GM18505 (cell line): ENCODE measurements around the gene DDX41.

Source experiments
- ATAC-seq: cut with Tn5 transposase; IDR thresholded peaks from one replicate; pipeline ENCODE4 v1.9.1; 2021; ENCODE audit not compliant: unreplicated experiment
- POLR2A ChIP-seq: IDR thresholded peaks from 4 replicates; pipeline ENCODE4 v1.6.1; 2011; ENCODE audit warnings: borderline replicate concordance; ENCODE audit not compliant: insufficient read depth, insufficient read length; ENCODE audit errors: extremely low read depth

DDX41 gene

DNA sequence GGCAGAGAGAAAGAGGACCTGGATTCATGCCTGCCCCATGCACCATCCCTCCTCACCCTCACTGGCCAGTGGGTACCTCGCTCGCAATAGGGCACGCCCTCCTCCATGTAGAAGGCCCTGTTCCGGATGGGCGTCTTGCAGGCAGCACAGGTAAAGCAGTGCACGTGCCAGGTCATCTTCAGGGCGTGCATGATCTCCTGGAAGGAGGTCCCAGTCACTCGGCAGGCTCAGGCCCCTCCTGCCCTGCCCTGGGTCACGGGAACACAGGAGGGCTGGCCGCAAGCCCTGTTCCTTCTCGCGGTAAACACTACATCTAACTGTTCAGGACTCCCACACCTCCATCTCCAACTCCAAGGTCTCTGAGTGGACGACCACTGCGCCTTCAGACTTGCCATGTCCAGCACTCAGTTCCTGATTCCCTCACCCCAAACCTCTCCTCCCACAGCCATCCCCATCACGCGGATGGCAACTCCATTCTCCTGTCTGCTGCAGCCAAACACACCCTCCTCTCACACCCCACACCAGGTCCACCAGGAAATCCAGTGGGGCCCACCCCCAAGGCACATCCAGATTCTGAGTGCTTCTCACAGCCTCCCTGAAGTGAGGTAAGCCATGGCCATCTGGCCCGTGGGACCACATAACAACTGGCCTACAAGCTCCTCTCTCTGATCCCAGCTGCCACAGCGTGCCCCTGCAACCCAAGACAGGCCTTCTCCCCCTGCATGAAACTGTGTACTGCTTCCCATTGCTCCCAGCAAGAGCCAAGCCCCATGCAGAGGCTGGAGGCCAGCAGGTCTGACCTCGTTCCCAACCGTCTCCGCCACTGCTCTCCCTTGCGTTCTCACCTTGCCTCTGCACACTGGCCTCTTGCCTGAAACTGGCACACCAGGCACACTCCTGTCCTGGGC lies 32.5 kb downstream of the DDX41 start:
- TF ChIP-seq POLR2A, result no peak
- no peak for ATAC-seq

DNA sequence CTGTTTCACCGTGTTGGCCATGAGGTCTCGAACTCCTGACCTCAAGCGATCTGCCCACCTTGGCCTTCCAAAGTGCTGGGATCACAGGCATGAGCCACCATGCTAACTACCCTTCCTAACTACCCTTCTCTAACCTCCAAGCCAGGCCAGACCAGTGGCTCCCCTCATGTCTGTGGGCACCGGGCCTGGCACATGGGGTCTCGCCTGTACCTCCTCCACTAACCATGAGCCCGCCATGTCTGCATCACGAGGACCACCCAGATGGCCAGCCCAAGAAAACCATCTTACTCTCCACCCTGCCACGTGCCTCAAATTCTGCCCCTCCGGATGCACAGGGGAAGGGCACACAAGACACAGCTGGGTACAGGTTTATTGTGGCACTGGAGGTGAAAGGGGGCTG lies 33.7 kb downstream of the DDX41 start:
- TF ChIP-seq POLR2A, result no peak
- ATAC-seq, result no peak

DNA sequence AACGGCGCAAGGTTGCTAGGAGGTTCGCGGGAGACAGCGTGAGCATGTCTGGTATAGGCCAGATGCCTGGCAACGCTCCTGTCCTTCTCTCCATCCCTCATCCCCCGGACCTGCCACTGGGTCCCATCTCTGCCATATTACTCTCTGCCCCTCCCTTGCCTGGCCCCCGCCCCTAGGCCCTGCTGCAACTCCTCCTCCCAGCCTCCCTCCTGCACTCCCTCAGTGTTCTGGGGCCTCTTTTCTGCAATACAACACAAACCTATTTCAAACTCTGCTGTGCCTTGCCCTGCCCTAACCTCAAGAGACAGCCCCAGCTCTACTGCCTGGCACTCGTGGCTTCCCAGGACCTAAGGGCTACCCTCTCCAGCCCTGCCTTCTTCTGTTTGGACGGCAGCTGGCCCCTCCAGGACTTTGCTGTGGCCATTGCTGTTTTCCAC lies 34.4 kb downstream of the DDX41 start:
- TF ChIP-seq POLR2A, result no peak
- no peak for ATAC-seq

DNA sequence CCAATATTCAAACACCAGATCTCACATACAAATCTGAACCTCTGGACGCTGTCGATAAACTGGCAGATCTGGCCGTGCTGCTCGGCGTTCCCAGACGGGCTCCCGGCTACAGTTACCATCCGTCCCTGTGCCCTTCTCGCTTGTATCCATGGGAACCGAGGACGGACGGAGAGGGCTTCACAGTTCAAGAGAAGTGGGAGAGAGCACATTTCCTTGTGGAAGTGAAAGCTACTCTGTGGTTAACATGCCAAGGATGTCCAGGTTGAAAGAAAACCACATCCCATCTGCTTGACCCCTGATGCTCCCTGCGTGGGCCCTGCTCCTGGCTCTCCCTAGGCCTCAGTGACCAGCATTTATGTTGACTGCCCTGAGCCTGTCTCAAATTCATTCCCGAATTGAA lies 37.0 kb downstream of the DDX41 start:
- no peak for ATAC-seq
- TF ChIP-seq POLR2A, result no peak

DNA sequence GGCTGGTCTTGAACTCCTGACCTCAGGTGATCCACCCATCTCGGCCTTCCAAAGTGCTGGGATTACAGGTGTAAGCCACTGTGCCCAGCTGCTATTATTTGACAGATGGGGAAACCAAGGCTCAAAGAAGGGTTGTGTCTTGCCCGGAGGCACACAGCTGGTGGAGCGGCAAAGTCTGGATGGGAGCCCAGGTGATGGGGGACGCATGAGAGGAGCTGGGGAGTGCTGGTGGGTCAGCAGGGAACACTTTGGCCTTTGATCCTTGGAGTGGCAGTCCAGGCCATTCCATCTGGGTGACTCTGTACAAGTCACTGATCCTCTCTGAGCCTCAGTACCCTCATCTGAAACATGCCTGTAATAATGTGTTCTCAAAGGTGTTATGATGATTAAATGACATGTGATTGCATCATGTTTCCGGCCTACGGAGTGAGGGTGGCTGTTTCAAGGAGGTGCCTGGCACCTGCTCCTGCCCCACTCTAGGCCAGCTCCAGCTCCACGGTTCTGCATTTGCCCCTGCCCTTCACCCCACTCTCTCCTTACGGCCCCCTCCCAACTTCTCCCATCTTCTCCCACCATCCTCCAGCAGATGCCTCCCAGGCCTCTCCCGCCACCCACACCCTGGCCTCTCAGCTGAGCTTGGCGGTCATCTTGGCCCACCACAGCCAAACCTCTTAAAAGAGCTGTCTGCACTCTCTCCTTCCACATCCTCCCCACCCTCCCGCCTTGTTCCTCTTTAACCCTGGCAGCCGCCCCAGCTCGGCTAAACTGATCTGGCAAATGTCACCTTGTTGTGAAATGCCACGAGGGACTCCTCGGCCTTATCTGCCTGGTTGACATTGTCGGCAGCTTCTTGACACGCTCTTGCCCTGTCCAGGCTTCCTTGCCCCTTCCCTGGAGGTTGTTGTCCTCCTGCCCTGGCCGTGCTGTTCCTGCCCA lies 37.8 kb downstream of the DDX41 start:
- TF ChIP-seq POLR2A, result no peak
- ATAC-seq, result no peak

DNA sequence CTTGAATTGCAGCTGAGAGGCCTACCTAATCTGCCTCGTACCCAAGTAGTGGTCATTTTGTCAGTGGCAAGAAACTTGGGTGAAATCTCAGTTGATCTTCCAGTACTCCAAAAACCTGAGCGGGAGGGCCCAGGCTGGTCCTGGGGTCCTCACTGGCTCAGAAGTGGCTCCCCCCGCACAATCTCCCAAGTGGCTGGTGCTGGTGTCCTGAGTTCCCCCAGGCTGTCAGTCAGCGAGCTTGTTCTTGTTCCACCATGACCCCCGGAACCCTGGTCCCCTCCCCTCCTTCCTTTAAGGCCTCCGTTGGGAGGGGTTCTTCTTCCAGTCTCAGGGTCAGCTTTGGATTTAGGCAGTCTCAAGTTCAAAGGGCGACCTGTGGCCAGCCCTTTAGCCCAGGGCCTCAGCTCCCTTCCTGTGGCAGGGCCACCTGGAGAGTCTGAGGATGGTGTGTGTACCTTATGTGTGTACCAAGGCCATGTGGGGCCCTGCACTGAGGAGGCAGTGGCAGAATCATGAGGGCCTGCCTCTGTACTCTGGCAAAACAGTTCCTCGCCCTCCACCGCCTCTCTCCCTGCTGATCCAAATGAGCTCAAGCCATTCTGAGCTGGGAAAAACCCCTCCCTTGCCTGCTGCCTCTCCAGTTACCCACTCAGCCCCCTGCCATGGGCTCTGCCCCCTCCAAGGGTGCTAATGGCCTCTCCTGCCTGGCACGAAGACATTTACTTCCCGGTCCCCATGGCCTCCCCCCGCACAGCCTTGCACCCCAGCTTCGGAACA lies 38.9 kb downstream of the DDX41 start:
- ATAC-seq, result no peak
- TF ChIP-seq POLR2A, result no peak

DNA sequence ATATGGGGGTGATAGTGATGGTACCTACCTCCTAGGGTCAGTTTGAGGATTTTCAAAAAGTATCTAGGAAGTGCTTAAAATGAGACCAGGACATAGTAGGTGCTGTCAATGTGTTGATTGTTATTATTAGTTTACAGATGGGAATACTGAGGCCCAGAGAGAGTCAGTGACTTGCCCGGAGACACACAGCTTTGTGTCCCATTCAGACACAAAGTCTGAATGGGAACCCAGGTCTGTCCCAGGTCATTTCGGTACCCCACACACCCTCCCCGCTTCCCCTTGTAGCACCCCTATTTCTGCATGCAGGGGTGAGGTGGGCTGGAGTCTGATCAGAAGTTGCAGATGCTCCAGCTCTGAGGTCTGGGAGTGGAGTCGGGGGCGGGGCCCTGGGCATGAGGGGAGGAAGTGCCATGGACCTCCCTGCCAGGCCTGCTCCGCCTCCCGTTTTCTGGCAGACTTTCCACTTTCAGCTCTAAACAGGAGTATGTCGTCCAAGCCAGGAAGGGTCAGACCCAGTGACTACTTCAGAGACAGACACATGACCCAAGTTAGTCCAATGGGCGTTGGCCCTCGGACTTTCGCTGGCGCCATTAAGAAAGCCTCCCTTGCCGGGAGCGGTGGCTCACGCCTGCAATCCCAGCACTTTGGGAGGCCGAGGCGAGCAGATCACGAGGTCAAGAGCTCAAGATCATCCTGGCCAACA lies 40.1 kb downstream of the DDX41 start:
- TF ChIP-seq POLR2A, result no peak
- ATAC-seq, result no peak

DNA sequence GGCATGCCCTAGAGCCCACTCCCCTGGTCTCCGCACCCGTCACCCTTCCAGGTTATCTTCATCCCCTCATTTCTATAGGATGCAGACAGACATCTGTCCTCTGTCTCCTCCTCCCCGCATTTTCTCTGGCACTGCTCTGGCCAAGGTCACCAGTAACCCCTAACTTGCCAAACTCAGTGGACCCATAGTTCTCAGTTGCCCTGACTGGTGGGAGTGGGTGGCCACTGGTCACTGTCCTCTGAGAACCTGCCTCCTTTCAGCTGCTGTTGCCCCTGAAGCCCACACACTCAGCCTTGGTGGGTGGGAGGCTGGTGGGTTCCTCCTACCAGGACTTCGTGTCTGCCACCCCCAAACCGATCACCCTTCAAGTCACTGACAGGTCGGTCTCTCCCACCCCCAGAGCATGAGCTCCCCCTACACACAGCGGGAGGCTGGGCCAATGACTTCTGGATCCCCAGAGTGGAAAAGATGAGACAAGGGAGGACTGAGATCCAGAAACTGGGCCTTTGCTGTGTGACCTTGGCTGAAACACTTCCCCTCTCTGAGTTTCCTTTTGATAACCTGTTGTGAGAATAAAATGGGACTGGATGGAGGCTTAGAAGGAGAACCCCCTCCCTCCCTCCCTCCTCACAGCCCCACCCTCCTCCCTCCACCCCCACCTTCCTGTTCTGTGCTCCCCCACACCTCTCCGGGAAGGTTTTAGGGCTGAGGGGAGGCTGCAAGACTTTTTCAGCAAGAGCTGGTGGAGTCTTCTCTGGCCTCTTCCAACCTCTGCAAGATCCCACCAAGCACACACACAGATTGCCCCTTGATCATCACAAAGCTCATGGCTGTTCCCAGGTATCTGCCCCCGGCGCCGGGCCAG lies 41.0 kb downstream of the DDX41 start:
- no peak for TF ChIP-seq POLR2A
- ATAC-seq, result no peak

DNA sequence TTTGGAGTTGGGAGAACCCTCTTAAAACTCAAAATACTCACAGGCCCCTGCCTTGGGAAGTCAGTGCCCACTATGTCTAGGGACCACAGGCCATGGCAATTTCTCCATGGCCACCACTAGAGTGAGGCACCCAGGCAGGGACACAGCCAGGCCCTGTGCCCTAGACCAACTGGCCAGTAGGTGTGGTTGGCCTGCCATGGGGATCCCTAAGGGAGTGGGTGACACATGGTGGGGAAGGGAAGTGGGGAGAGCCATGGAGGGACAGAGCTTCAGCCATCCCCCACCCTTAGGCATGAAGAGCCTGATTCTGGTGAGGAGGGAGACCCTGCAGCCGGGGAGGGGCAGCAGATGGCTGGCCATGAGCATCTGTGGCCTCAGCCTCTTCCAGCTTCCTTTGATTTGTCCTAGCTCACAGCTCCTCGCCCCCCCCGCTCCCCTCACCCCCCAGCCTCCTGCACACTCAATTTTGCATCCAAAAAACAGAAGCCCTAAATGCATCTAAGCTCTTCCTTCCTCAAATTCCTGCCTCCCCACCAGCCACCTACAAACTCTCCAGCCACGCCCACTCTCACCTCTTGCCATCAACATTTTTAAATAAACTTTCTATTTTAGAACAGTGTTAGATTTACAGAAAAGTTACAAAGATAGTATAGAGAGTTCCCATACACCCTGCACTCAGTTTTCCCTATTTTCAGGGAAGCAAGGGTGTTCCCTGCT lies 41.8 kb downstream of the DDX41 start:
- no peak for ATAC-seq
- TF ChIP-seq POLR2A, result no peak

DNA sequence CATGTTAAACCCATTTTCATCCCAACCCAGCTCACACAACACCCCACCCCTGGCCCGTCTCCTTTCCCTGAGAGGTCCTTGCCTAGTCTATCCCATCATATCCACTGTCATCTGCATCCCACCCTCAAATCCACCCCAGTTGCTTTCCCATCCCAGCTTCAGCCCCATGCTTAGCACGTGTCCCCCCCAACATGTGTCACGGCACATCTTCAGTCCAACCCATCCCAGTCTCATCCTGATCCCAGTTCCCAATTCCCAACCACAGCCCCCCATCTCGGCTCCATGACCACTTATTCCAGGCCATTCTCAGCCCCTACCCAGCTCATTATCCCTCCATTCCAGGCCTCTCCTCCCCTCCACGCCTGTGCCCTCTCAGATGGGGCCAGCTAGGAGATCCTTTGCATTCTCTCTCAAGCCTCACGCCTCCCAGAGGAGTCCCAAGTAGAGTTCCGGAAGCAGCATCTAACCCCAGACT lies 42.7 kb downstream of the DDX41 start:
- TF ChIP-seq POLR2A, result no peak
- ATAC-seq, result no peak

DNA sequence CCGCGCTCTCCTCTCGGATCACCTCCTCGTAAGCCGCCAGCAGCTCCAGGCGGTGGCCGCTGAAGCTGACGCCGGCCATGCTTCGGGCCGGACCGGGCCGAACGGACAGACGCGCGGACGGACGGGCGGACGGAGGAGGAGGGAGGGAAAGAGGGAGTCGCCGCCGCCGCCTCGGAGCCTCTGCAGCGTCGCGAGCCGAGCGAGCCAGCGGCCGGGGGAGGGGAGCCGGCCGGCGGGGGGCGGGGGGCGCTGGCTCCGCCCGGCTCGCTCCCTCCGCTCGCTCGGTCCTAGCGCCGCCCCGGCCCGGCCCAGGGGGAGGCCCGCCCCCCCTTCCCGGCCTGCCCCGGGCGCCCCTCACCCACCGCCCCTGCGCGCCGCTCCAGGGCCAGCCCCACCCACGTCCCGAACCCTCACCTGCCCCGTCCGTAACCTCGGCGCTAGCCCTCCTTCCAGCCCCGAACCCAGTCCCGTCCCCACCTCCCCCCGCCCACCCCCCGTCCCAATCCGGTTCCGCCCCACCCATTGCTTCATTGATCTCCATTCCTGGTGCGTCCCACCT lies 43.2 kb downstream of the DDX41 start, which contains the start of gene DBN1:
TSS of gene DBN1 (minus strand) at position 192 of the 559 bp plus-strand sequence. CDS start at position 79, 113 bp downstream.
- no peak for TF ChIP-seq POLR2A
- no peak for ATAC-seq
